Transverse colon (tissue), 3 donors: ENCODE results near the gene ADGRB3.

ENCODE experiments used
- EP300 ChIP-seq: sonication (generic); formaldehyde crosslinking; IDR thresholded peaks from one replicate; pipeline ENCODE4 v1.6.1; 2017; ENCODE audit warnings: antibody characterized with exemption, low read depth
- POLR2A ChIP-seq: fragments of 450-650 bp; IDR thresholded peaks from one replicate; pipeline ENCODE4 v1.6.1; 2016; ENCODE audit warnings: antibody characterized with exemption, mild to moderate bottlenecking, moderate library complexity
- TF ChIP-seq, protein P1 (sequence below), 5 experiments: fragments of 200-600 bp in 3 of 5; fragments of 450-650 bp in 2 of 5; sonication (generic) in 3 of 5; IDR thresholded peaks; 1 replicate in 2 of 5; 2 replicates in 3 of 5; pipeline ENCODE4 v1.5.1; 2016 to 2017; ENCODE audit warnings: antibody characterized with exemption in 5 of 5, inconsistent platforms in 3 of 5, mild to moderate bottlenecking in 2 of 5, moderate library complexity in 1 of 5

DNA sequence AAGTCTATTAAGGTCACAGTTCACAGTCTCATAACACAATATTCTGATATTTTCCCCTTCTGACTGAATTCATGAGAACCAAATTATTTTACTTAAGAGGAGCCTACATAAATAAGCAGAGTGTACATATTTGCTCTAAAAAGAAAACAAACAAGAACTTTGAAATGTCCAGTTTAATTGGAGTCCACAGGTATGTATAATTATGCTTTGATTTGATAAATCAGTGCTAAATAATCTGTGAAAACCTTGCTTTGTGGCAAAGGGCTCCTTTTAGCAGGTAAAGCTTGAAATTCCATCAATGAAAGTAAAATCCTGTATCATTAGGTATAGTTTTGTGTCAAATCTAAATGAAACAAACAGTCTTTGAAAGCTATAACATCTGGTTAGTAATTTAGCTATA, 69.4 kb downstream of the ADGRB3 start:
- TF ChIP-seq, protein P1, sequence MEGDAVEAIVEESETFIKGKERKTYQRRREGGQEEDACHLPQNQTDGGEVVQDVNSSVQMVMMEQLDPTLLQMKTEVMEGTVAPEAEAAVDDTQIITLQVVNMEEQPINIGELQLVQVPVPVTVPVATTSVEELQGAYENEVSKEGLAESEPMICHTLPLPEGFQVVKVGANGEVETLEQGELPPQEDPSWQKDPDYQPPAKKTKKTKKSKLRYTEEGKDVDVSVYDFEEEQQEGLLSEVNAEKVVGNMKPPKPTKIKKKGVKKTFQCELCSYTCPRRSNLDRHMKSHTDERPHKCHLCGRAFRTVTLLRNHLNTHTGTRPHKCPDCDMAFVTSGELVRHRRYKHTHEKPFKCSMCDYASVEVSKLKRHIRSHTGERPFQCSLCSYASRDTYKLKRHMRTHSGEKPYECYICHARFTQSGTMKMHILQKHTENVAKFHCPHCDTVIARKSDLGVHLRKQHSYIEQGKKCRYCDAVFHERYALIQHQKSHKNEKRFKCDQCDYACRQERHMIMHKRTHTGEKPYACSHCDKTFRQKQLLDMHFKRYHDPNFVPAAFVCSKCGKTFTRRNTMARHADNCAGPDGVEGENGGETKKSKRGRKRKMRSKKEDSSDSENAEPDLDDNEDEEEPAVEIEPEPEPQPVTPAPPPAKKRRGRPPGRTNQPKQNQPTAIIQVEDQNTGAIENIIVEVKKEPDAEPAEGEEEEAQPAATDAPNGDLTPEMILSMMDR (IDR thresholded peaks at IDR 0.05) = no peak
- TF ChIP-seq EP300 (no peak), POLR2A (no peak)
